T47D (cell line): ENCODE measurements around the gene KCNMA1.

Experiments used
- DNase-seq, 2 experiments: peaks; one replicate each; pipeline versions ENCODE4 v3.0.0 to v3.0.0-alpha.2; 2011 to 2012; ENCODE audit warnings: low read depth in 1 of 2, low spot score in 1 of 2
- JUND ChIP-seq: IDR thresholded peaks from 2 replicates; pipeline ENCODE4 v1.6.1; 2012; ENCODE audit warnings: low read depth
- in situ Hi-C: cut with HindIII; loops from 2 replicates; pipeline ENCODE4 v1.10.0; 2016; ENCODE audit warnings: low sequenced_read_pairs, low pct_unique_long_range_greater_than_20kb

The KCNMA1 gene

GRCh38 chr10:76976142-76976541, 661.5 kb downstream of the KCNMA1 start:
- no peak for TF ChIP-seq JUND
- no peak for DNase-seq
- in situ Hi-C loops = no loop called here

GRCh38 chr10:76975126-76975525, 662.5 kb downstream of the KCNMA1 start:
- in situ Hi-C loops = no loop called here

GRCh38 chr10:76974017-76974691, 663.5 kb downstream of the KCNMA1 start:
- DNase-seq = no peak
- in situ Hi-C loops = no loop called here
- no peak for TF ChIP-seq JUND

More at GRCh38 chr10:76975126-76975525, 662.5 kb downstream of the KCNMA1 start:
- DNase-seq = no peak
- no peak for TF ChIP-seq JUND

- in situ Hi-C loops = no loop called here
- no peak for DNase-seq
- TF ChIP-seq JUND = no peak
Measured at GRCh38 chr10:76973091-76974016, 664.3 kb downstream of the KCNMA1 start.

GRCh38 chr10:76972541-76972940, 665.1 kb downstream of the KCNMA1 start:
- no peak for TF ChIP-seq JUND
- DNase-seq = no peak
- in situ Hi-C loops = no loop called here

GRCh38 chr10:76971547-76972170, 665.9 kb downstream of the KCNMA1 start:
- no peak for TF ChIP-seq JUND
- in situ Hi-C loops = no loop called here
- no peak for DNase-seq

GRCh38 chr10:76970711-76971519, 666.7 kb downstream of the KCNMA1 start:
- no peak for TF ChIP-seq JUND
- no peak for DNase-seq
- in situ Hi-C loops = no loop called here

- no peak for TF ChIP-seq JUND
- no peak for DNase-seq
- in situ Hi-C loops = no loop called here
Measured at GRCh38 chr10:76969366-76969948, 668.2 kb downstream of the KCNMA1 start.

- DNase-seq = no peak
Measured at GRCh38 chr10:76968483-76968882, 669.1 kb downstream of the KCNMA1 start.

GRCh38 chr10:76962851-76963250, 674.8 kb downstream of the KCNMA1 start:
- in situ Hi-C loops = no loop called here

More at GRCh38 chr10:76968483-76968882, 669.1 kb downstream of the KCNMA1 start:
- no peak for TF ChIP-seq JUND
- in situ Hi-C loops = no loop called here

GRCh38 chr10:76961841-76962240, 675.8 kb downstream of the KCNMA1 start:
- DNase-seq = no peak
- in situ Hi-C loops = no loop called here
- TF ChIP-seq JUND = no peak

More at GRCh38 chr10:76962851-76963250, 674.8 kb downstream of the KCNMA1 start:
- no peak for DNase-seq
- TF ChIP-seq JUND = no peak

- in situ Hi-C loops = no loop called here
- no peak for DNase-seq
- no peak for TF ChIP-seq JUND
Measured at GRCh38 chr10:76959111-76959510, 678.5 kb downstream of the KCNMA1 start.
